GM12864 (cell line): ENCODE results near the gene KLK7.

Experiments used
- DNase-seq: peaks from one replicate; pipeline ENCODE4 v3.0.0-alpha.2; 2011; ENCODE audit warnings: low read depth
- H3K4me3 ChIP-seq: 2 replicates; pipeline ENCODE4 v1.5.1; 2011; ENCODE audit warnings: mild to moderate bottlenecking, low read depth, low read length, control low read depth
- CTCF ChIP-seq: IDR thresholded peaks from 2 replicates; pipeline ENCODE4 v1.5.1; 2011; ENCODE audit warnings: low read depth, mild to moderate bottlenecking, moderate library complexity, low read length, control low read depth, inconsistent platforms; ENCODE audit errors: missing control alignments

Gene KLK7

DNA sequence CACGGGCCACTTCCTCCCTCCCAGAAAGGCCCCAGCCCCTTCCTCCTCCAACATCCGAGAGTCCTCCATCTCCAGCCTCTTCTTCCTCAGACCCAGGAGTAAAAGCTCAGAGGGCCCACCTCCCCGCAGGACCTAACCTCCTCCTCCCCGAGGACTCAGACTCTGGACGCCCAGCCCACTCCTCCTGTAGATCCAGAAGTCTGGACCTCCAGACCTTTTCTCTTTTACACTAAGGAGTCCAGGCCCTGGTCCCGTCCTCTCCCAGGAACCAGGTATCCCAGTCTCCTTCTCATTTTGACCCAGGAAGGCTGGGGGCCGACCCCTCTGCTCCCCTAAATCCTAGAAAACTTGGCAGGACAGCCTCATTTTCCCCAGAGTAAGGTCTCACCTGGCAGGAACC, 19.6 kb upstream of the KLK7 start:
- no peak for TF ChIP-seq CTCF
- no peak for DNase-seq
- no peak overlapping the region for H3K4me3 ChIP-seq

GRCh38 chr19:51002542-51003311, 19.0 kb upstream of the KLK7 start:
- no peak for TF ChIP-seq CTCF
- no peak overlapping the region for H3K4me3 ChIP-seq
- no peak for DNase-seq

DNA sequence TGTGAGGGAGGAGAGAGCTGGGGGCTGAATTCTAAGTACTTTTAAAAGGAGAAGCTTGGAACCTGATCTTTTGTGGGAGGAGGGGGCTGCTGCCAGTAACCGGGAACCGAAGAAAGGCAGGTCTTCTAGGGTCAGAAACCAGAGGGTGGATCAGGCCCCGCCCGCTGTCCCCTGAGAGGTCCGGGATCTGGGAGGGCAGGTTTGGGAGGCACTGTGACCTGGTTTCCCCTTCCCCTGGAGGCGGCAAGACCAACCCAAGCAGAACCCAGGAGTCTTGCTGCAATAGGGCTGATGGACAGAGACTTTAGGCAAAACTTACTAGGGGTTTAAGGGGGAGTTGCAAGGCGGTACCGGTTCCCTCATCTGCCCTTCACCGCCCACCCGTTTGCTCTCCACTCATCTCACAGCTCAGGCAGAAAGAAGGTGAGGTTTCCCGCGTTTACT, 18.4 kb upstream of the KLK7 start:
- TF ChIP-seq CTCF: no peak
- DNase-seq: no peak
- no peak overlapping the region for H3K4me3 ChIP-seq

- no peak within 1 kb of the TSS for H3K4me3 ChIP-seq
- no peak for DNase-seq
- no peak for TF ChIP-seq CTCF
Measured at GRCh38 chr19:51001515-51001914, 17.8 kb upstream of the KLK7 start, which contains the start of gene KLK8. Gene KLK8 (minus strand): TSS chr19:51001604. CDS start chr19:51001167, 437 bp downstream.

GRCh38 chr19:51000981-51001380, 17.3 kb upstream of the KLK7 start:
- DNase-seq: no peak
- no peak for TF ChIP-seq CTCF
- H3K4me3 ChIP-seq: no peak overlapping the region

GRCh38 chr19:51000426-51000825, 16.7 kb upstream of the KLK7 start:
- DNase-seq: no peak
- no peak overlapping the region for H3K4me3 ChIP-seq
- no peak for TF ChIP-seq CTCF

GRCh38 chr19:50998686-50999085, 15.0 kb upstream of the KLK7 start:
- no peak for TF ChIP-seq CTCF
- no peak for DNase-seq
- no peak overlapping the region for H3K4me3 ChIP-seq
